GM21447 (cell line): Measurements from ENCODE around the gene SLC5A11.

Source experiments
- ATAC-seq: cut with Tn5 transposase; IDR thresholded peaks from one replicate; pipeline ENCODE4 v1.9.1; 2021; ENCODE audit not compliant: unreplicated experiment

The SLC5A11 gene

DNA sequence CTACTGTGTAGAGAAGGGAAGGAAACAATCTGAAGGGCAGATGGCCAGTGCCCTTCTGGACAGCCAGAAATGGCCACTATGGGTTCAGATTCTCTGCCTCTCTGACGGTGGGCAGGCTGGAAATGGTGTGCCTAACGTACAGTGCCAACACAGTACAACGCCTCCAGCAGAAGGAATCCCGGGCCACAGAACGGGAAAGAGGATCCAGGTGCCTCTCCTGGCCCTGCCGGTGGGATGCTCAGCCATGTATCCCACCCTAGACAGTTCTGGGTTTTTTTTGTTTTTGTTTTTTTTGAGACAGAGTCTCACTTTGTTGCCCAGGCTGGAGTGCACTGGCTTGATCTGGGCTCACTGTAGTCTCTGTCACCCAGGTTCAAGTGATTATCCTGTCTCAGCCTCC lies 71.5 kb downstream of the SLC5A11 start:
- no peak for ATAC-seq

DNA sequence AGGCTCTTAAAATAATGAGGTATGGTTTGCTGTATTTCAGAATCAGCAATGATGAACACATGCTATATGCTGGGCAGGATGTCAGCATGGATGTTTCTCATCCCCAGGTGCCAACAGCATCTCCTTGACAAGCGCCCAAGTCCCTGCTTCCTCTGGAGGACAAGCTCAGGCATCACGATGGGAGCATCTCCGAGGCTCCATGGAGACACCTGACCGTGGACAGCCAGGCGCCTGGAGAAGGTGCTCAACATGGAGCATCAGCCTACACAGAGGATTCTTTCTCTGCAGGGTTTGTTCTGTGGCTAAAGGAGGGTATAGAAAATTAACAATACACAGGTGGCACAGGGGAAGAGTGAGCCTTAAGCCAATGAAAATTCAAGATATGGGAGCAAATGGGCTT lies 72.1 kb downstream of the SLC5A11 start:
- no peak for ATAC-seq

DNA sequence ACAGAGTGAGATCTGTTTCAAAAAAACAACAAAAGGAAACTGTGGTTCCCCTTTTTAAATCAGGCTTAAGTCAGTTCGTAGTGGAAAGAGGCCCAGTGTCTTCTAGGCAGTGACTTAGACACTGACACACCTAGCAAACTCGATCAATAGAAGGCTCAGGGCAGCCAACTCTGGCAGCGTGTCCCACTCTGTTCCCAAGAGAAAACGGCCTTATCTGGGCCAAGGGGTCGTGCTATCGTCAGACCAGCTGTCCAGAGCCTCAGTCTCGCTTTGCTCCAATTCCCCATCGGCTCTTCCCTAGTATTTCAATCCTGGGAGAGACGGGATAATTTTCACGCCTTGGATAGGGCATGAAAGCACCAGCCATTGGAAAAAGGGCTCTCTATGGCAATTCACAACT lies 72.9 kb downstream of the SLC5A11 start:
- ATAC-seq, result no peak

DNA sequence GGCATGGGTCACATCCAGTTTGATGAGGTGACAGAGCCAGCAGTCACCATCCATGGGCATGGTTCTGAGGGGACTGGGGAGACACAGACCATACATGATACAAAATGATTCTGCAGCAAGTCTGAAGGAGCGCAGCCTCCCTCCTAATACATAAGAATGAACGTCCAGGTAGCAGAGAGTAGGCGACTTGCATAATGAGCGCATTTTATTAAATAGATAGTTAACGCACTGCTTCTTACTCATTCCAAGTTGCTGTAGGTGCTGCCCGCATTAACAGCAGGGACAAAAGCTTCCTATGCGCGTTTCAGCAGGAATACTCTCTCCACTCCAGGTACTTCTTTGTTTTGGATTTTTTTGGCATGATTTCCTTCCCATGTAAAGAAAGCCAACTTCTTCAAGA lies 73.8 kb downstream of the SLC5A11 start:
- ATAC-seq, result no peak

- no peak for ATAC-seq
Measured at GRCh38 chr16:24920568-24920967, 74.8 kb downstream of the SLC5A11 start.

GRCh38 chr16:24921229-24921628 lies 75.5 kb downstream of the SLC5A11 start:
- ATAC-seq, result no peak

GRCh38 chr16:24925163-24925562 lies 79.4 kb downstream of the SLC5A11 start:
- ATAC-seq, result no peak

DNA sequence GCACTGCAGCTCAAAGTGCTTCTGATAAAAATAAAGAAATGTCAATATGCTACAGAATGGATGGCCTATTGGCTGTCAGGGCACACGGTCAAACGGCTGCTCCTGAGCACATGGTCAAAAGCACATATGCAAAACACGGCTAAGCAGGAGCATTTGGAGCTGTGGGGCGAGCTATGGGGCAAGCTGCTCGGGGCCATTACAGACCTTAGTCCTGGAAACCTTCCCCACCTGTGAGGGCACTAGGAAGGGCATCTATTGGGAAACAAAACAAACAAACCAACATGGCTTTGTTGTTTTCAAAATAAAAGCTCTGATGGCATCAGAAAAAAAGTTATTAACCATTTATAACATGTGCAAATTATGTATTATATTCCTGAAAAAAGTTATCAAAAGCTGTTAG lies 83.6 kb downstream of the SLC5A11 start:
- ATAC-seq, result no peak

- ATAC-seq, result no peak
Measured at GRCh38 chr16:24930440-24930839, 84.7 kb downstream of the SLC5A11 start.

- no peak for ATAC-seq
Measured at GRCh38 chr16:24931091-24931490, 85.3 kb downstream of the SLC5A11 start.

- ATAC-seq, result no peak
Measured at GRCh38 chr16:24935336-24935735, 89.6 kb downstream of the SLC5A11 start.

DNA sequence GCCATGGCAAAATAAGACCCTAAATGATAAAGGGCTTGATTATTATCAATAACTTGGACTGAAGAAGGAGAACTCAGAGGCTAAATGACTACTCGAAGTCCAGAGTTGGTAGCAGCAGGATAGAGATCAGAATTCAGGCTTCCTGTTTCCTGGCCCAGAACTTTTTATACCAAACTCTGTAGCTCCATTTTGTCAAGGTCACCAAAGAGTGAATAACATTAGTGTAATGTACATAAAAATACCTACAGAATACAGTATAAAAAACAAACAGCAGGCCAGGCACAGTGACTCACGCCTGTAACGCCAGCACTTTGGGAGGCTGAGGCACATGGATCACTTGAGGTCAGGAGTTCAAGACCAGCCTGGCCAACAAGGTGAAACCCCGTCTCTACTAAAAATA lies 90.4 kb downstream of the SLC5A11 start:
- no peak for ATAC-seq

DNA sequence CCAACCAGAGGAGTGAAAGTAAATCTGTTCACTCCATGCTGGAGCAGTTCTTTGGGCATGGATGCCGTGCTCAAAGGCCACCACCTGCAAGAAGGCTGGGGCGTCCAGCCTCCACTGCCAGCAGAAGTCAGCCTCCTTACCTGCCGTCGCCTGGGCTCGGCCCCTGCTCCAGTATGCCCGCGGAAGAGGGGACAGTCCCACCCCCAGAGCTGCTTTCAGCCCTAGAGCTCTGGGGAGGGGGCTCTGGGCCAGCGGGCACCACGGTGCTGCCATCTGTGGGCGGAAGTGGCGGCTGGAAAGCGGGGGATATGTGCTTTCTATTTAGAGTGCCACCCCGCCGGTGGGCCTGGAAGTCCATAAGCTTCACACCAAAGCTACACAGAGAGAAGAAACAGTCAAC lies 93.5 kb downstream of the SLC5A11 start:
- no peak for ATAC-seq

- ATAC-seq, result no peak
Measured at GRCh38 chr16:24939738-24940137, 94.0 kb downstream of the SLC5A11 start.

- no peak for ATAC-seq
Measured at GRCh38 chr16:24943471-24943870, 97.7 kb downstream of the SLC5A11 start.

DNA sequence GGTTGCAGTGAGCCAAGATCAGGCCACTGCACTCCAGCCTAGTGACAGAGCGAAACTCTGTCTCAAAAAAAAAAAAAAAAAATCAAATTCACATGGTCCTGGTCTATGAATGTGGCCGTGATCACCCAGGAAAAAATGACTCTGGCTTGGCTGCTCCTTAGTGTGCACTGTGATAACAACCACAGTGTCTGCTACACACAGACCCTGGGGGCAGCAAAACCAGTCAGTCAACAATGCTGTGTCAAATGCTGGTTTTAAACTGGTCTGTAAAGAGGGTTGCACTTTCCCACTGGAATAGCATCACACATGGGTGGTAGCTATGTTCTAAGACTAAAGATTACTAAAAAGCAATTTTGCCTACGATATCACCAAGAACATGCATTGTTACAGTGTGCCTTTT lies 98.4 kb downstream of the SLC5A11 start:
- ATAC-seq, result no peak

DNA sequence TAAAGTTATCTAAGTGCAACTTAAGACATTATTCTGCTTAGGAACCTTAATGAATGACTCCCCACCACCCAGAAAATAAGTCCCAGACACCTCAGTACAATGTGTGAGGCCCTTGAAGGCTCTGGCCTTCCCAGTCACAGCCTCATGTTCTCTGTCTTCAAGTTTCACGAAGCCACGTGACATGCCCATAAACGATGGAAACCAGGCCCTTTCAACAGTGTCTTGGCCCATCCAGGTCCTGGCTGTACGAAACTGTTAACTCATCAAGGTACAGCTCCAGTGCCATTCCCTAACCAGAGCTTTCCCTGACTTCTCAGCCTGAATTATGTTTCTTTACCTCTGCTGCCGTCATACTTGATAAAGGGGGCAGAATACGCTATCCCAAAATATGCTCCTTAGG lies 100.4 kb downstream of the SLC5A11 start:
- ATAC-seq, result no peak

GRCh38 chr16:24950275-24950674 lies 104.5 kb downstream of the SLC5A11 start:
- no peak for ATAC-seq

GRCh38 chr16:24953306-24953705 lies 107.5 kb downstream of the SLC5A11 start:
- ATAC-seq, result no peak

DNA sequence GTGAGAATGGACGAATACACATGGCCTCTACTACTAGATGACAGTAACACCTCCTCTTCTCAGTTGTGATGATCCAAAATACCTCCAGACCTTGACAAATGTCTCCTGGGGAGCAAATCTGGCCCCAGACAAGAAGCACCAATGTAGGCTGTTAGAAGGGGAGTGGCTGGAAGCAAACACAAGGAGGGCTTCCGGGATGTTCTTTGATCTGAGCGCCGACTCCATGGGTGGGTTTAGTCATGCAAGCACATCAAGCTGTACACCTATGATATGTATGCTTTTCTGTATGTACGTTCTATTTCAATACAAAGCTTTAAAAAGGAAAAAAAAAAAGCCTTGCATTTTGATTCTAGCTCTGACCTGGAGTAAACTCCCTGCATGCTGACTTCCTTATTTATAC lies 108.0 kb downstream of the SLC5A11 start:
- ATAC-seq, result no peak

DNA sequence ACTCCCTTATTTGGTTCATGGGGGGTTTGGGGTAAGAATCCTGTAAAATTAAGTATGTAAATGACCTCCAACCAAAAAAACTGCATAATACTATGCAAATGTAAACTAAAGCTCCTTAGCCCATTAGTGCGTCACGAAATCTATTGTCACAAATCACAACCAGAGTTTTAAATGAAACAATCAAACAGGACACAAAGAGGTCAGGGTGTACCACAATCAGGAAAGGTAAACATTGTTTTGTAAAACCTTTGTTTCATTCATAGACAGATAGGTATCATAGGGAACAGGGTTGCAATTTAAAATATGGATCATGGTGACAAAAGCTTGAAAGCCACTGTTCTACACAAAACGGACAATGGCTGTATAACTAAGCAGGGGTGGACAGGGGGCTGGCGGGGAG lies 108.4 kb downstream of the SLC5A11 start:
- ATAC-seq, result no peak

GRCh38 chr16:24955975-24956731 lies 110.4 kb downstream of the SLC5A11 start:
- no peak for ATAC-seq

- ATAC-seq, result no peak
Measured at GRCh38 chr16:24957887-24958286, 112.1 kb downstream of the SLC5A11 start.
